Right lobe of liver (tissue), 4 donors: ENCODE measurements around the gene PTPN18.

Experiments
- POLR2A ChIP-seq: fragments of 450-650 bp; IDR thresholded peaks from one replicate; pipeline ENCODE4 v1.6.1; 2017; ENCODE audit warnings: antibody characterized with exemption, mild to moderate bottlenecking
- TF ChIP-seq, protein P1 (sequence below), 4 donors: fragments of 200-600 bp in 3 of 4; fragments of 450-650 bp in 1 of 4; IDR thresholded peaks; one replicate each; pipeline versions ENCODE4 v1.5.1 to v1.8.0; 2016 to 2022; ENCODE audit warnings: antibody characterized with exemption in 4 of 4, mild to moderate bottlenecking in 2 of 4
- donor health status: DM: no; HTN: no; CAD: no.
- donor health status: DM: no; HTN: no; CAD: no.
- donor health status: DM: no; HTN: yes; CAD: no.

- TF ChIP-seq, protein P1, sequence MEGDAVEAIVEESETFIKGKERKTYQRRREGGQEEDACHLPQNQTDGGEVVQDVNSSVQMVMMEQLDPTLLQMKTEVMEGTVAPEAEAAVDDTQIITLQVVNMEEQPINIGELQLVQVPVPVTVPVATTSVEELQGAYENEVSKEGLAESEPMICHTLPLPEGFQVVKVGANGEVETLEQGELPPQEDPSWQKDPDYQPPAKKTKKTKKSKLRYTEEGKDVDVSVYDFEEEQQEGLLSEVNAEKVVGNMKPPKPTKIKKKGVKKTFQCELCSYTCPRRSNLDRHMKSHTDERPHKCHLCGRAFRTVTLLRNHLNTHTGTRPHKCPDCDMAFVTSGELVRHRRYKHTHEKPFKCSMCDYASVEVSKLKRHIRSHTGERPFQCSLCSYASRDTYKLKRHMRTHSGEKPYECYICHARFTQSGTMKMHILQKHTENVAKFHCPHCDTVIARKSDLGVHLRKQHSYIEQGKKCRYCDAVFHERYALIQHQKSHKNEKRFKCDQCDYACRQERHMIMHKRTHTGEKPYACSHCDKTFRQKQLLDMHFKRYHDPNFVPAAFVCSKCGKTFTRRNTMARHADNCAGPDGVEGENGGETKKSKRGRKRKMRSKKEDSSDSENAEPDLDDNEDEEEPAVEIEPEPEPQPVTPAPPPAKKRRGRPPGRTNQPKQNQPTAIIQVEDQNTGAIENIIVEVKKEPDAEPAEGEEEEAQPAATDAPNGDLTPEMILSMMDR (IDR thresholded peaks at IDR 0.05): no peak
- no peak for TF ChIP-seq POLR2A
These were observed 34.7 kb downstream of the PTPN18 start for GRCh38 chr2:130390460-130391057.
